Mucosa of descending colon (tissue), 3 donors: ENCODE results near the gene LMTK3. TPM values are rescaled to one million over a fixed set of nuclear protein-coding genes. Genes with fewer than 3 reads are reported as not detected.

Experiments used
- ATAC-seq: fragments of 200-7000 bp; cut with Tn5 transposase; one replicate; pipeline ENCODE4 v1.9.1; 2020; ENCODE audit warnings: mild to moderate bottlenecking, moderate library complexity
- DNase-seq, 3 donors: peaks; one replicate each; pipeline ENCODE4 v3.0.0-alpha.2; 2020
- H3K36me3 ChIP-seq: fragments of 200-600 bp; one replicate; pipeline ENCODE4 v1.8.0; 2021; ENCODE audit warnings: low read depth, mild to moderate bottlenecking
- H3K4me1 ChIP-seq: fragments of 200-600 bp; one replicate; pipeline ENCODE4 v1.8.0; 2021; ENCODE audit warnings: low read depth, mild to moderate bottlenecking
- H3K4me3 ChIP-seq: fragments of 200-600 bp; one replicate; pipeline ENCODE4 v1.8.0; 2021; ENCODE audit warnings: mild to moderate bottlenecking
- H3K9me3 ChIP-seq: fragments of 200-600 bp; one replicate; pipeline ENCODE4 v1.8.0; 2021; ENCODE audit warnings: mild to moderate bottlenecking
- intact Hi-C, 2 donors: fragments of 100-400 bp; cut with DNase I in 1 of 2; cut with micrococcal nuclease in 1 of 2; formaldehyde crosslinking; loops; one replicate each; pipeline versions ENCODE4 v1.11.0 to v1.11.1; 2022; cut with DNase I, micrococcal nuclease
- total RNA-seq, 3 donors: library from RNA; stranded (reverse); fragmentation: NEBNext Ultra II Directional in 2 of 3; extraction: Animal tissue kit (Norgen Biotek cat#: 25700) in 2 of 3; gene quantifications; one replicate each; pipeline versions ENCODE4 v1.2.1 to v1.2.4, GENCODE V29; 2021 to 2023
- TF ChIP-seq, protein P1 (sequence below): fragments of 200-600 bp; IDR thresholded peaks from one replicate; pipeline ENCODE4 v1.8.0; 2022; ENCODE audit warnings: antibody characterized with exemption, mild to moderate bottlenecking
- donor health status: DM: no; HTN: no; CAD: no; lungs with moderate emphysema.
- donor health status: DM: no; HTN: no; CAD: no.
- donor health status: DM: no; HTN: yes; CAD: no.

Gene LMTK3
- total RNA-seq, 3 donors from 2014 or later: 0.48 to 2.6 (median 1.3) TPM

DNA sequence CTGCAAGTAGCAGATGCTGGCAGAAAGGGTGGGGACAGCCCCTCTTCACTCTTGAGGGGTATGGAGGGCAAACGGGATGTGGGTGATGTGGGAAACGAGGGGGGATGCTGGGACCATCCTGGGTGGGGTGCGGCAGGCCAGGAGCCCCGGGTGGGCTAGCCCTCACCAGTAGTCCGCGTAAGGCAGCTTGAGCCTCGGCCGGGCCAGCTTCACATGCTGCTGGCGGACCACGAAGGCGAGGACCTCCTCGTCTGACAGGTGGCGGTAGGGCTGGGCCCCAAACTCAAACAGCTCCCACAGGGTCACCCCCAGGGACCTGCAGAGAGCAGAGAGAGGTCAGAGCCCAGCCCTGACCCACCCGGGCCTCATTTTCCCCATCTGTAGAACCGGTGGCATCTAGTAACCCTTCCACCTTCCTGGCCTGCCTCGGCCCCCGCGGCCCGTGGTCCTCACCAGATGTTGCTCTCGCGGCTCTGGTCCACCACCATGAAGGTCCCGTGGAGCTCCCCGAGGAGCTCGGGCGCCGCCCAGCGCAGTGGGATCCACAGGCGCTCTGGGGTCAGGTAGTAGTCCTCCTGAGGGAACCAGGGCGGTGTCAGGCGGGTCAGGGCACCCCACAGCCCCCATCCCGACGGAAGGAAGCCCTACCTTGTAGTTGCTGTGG is 10.7 kb downstream of the LMTK3 start:
- no peak overlapping the region for H3K4me3 ChIP-seq
- DNase-seq: no peak
- H3K9me3 ChIP-seq: no peaks in the 10 kb centered on the region

DNA sequence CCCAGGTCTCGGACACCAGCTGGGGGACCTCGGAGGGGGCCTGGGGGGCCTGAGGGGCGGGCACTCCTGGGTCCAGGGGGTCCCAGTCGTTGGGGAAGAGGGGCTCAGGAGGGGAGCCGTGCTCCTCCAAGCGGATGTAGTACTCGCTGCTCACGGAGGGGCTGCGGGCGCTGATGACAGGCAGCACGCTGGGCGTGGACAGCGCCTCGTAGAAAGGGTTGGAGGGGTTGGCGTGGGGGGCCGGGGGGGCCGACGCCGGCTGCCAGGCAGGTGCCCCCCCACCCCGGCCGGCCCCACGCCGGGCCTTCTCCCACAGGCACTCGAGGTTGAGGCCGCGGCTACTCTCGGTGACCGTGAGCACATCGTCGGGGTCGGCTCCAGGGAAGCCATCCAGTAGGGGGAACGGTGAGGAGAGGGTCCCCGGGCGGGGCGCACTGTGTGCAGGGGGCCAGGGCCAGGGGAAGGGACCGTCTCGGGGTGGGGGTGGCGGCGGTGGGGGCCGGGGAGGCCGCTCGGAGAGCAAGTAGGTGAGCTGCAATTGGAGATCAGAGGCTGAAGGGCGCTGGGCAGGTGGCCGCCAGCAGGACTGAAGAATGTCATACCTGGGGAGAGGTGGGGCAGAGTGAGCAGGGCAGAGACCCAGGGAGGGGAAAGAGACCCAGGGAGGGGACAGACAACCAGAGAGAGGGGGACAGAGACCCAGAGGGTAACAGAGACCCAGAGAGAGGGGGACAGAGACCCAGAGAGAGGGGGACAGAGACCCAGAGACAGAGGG is 12.1 kb downstream of the LMTK3 start:
- H3K4me1 ChIP-seq: peaks cover 10% of the 10 kb centered on the region
- no peak overlapping the region for H3K4me3 ChIP-seq
- DNase-seq: no peak
- H3K9me3 ChIP-seq: no peaks in the 10 kb centered on the region
- no peak for ATAC-seq
- no peaks in the 10 kb centered on the region for H3K36me3 ChIP-seq
- TF ChIP-seq, protein P1, sequence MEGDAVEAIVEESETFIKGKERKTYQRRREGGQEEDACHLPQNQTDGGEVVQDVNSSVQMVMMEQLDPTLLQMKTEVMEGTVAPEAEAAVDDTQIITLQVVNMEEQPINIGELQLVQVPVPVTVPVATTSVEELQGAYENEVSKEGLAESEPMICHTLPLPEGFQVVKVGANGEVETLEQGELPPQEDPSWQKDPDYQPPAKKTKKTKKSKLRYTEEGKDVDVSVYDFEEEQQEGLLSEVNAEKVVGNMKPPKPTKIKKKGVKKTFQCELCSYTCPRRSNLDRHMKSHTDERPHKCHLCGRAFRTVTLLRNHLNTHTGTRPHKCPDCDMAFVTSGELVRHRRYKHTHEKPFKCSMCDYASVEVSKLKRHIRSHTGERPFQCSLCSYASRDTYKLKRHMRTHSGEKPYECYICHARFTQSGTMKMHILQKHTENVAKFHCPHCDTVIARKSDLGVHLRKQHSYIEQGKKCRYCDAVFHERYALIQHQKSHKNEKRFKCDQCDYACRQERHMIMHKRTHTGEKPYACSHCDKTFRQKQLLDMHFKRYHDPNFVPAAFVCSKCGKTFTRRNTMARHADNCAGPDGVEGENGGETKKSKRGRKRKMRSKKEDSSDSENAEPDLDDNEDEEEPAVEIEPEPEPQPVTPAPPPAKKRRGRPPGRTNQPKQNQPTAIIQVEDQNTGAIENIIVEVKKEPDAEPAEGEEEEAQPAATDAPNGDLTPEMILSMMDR: no peak
- intact Hi-C loops: no loop called here

More for the DNA sequence above, 10.7 kb downstream of the LMTK3 start:
- H3K36me3 ChIP-seq: no peaks in the 10 kb centered on the region
- peaks cover 10% of the 10 kb centered on the region for H3K4me1 ChIP-seq
- TF ChIP-seq, protein P1: no peak
- intact Hi-C loops: no loop called here
- no peak for ATAC-seq

DNA sequence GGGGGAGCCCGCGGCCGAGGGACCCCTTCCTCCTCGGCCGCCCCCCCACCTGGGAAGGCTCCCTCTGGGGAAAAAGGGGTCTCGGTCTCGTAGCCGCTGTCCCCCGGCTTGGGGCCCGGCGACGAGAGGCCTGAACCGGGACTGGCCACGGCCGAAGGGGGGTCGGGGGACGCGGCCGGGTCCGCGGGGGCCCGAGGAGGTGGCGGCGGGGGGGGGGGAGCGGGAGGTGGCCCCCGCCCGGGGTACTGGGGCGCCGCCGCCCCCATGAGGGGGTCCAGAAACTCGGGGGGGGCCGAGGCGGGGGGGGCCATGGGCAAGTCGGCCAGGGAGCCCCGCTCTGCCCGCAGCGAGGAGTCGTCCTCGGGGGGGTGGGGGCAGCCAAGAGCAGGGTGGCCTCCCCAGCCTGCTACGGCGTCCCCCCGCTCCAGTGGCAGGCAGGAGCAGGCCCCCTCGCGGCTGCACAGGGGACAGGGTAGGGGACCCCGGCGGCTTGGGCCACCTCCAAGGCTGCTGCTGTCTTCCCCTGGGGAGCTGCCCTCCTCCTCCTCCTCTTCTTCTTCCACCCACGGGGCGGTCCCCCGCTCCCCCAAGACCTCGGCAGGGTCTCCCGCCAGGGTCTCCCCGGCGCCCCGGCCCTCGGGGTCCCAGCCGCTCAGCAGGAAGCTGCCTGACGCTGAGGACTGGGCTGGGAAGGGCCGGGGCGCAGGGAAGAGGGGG is 12.9 kb downstream of the LMTK3 start:
- H3K4me3 ChIP-seq: no peak overlapping the region
- peaks cover 10% of the 10 kb centered on the region for H3K4me1 ChIP-seq
- DNase-seq (no peak), ATAC-seq (no peak)
- TF ChIP-seq, protein P1: no peak
- H3K9me3 ChIP-seq: no peaks in the 10 kb centered on the region
- no peaks in the 10 kb centered on the region for H3K36me3 ChIP-seq
- intact Hi-C loops: no loop called here

DNA sequence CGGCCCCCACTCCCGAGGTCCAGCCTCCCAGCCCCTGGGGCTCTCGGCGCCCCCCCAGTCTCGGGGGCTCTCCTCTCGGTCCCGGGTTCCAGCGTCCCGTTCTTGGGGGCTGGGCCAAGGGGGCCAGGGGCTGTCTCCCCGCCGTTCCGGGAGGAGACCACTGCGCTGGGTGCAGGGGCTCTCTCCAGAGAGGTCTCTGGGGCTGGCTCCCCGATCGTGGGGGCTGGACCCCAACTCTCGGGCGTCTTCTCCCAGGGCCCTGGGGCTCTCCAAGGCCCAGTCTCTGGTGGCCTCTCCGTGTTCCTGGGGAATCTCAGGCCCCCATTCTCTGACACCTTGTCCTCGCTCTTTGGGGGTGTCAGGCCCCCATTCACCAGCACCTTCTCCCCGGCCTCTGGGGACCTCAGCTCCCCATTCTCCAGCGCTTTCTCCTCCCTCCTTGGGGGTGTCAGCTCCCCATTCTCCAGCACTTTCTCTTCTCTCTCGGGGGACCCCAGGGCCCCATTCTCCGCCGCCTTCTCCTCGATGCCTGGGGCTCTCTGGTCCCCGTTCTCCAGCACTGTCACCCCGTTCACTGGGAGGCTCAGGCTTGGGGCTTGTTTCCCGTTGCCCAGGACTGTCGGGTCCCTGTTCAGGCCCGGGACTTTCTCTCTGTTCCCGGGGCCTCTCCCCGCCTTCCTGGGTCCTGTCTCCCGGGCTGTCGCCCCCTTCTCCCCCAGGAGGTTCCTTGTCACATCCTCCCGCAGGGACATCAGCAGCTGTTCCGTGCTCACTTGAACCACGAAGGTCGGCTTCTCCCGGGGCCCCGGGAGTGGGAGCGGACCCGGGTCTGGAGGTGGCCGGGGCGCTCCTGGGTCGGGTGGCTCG is 13.7 kb downstream of the LMTK3 start:
- ATAC-seq (no peak), DNase-seq (no peak)
- no peaks in the 10 kb centered on the region for H3K36me3 ChIP-seq
- no peak overlapping the region for H3K4me3 ChIP-seq
- H3K4me1 ChIP-seq: peaks cover 10% of the 10 kb centered on the region
- TF ChIP-seq, protein P1: no peak
- H3K9me3 ChIP-seq: no peaks in the 10 kb centered on the region
- intact Hi-C loops: no loop called here
